SIG-M5 treated with dmso at 0.1 percent for 504 hours (cell line): Measurements from ENCODE around the gene IRS1.

Experiments used
- DNase-seq: peaks from one replicate; lab custom pipeline; 2025; ENCODE audit not compliant: unreplicated experiment; lab: John Stamatoyannopoulos, UW

The IRS1 gene

DNA sequence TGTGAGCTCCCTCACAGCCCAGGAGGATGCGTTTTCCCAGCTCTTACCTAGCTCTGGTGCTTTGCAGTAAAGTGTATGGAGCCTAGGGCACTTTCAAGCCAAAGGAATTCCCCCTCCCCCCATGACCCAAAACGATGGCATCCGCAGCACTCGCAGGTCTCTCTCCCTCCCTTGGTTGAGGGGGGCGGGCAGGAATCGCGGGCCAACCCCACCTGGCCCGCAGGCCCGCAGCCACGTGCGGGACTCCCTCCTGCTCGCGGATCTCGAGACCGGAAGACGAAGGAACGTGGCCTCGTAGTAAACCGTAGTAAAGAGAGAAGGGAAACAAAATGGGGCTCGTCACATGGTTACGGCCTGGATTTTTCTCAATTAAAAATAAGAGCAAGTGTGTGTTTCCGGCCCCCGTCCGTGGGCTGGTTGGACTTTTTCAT, 8.5 kb downstream of the IRS1 start:
- DNase-seq: peak; percentile 58

DNA sequence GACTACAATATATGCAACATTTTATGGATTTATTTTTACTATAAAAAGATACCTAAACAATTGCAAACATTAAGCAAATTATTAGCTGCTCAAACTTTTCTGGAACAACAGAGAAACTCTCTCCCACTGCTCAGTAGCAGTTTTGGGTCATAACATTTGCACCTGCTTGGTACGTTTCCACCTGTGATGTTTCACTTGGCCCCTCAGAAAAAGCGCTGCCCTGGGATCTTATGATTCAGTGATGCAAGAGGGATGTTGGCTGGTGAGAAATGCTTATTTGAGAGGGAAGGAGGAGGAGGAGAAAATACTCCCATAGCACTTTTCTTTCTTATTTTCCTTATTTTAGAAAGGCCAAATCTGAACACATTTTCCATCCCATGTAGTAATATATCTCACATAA, 9.2 kb downstream of the IRS1 start:
- no peak for DNase-seq

DNA sequence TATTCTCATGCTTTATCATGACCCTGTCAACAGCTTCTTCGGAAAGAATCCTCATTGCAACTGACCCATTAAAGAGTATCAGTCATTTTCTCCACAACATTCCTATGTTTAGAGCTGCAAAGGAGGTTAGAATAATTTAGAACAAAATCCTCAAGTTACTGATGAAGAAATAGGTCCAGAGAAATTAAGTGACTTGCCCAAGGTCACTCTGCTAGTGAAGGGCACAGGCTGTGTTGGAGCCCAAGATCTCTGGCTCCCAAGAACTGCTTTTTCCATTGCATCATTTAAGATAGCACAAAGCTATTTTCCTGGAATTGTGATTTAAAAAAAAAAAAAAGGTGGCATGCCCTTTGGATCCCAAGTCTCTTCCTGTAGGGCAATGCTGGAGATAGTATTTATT, 9.6 kb downstream of the IRS1 start:
- DNase-seq: no peak

DNA sequence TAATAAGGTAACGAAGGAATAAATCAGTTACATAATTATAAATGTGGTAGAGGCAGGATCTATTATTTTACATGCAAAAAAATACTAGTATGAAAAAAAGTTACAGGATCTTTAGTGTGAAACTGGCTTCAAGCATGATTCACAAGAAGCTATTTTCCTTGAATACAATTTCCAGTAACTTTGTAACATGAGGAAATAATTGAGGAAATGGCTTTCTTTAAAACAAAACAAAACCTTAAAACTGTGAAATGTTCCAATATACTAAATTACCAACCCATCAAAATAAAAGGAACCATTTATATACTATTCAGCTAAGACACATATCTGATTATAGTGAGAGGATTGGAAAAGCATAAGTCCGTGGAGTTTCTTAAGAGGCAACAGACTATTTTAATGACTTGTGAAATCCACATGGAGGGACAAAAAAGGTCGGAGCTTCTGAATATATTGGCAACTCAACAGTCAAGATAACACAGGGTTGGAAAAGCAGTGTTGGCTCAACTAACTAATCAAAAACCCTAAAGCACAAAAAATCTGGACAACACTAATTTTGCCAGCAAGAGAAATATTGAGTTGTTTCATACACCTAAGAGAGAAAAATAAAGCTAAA, 10.6 kb downstream of the IRS1 start:
- no peak for DNase-seq

DNA sequence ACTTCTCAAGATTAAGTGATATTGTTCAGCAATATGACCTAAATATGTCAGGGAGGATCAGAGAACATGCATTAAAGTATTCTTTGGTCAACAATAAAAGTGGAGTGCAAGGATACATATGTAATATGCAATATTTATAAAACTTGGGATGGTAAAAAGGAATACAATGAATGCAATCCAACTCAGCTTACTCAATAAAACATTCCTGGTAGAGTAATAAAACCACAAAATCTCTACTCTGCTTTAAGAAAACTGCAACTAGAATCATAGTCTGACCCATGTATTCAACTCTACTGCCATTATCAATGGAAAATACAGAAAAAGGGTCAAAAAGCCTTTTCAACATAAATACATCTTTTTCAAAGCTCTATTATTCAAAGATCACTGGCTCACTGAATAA, 11.6 kb downstream of the IRS1 start:
- DNase-seq: no peak

DNA sequence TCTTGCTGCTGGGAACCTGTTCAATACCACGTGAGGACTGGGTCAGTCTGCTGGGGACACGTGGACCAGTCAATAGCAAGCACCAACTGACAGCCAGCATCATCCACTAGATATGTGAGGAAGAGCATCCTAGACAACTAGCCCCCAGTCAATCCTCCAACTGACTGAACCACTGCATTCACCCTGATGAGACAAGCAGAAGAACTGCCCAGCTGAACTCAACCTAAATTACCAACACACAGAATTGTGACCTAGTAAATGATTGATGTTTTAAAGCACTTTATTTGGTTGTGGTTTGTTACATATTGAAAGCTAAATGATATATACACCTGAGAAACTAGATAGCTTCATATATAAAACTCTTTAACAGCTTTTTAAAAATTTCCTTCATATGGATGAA, 15.7 kb downstream of the IRS1 start:
- DNase-seq: no peak

DNA sequence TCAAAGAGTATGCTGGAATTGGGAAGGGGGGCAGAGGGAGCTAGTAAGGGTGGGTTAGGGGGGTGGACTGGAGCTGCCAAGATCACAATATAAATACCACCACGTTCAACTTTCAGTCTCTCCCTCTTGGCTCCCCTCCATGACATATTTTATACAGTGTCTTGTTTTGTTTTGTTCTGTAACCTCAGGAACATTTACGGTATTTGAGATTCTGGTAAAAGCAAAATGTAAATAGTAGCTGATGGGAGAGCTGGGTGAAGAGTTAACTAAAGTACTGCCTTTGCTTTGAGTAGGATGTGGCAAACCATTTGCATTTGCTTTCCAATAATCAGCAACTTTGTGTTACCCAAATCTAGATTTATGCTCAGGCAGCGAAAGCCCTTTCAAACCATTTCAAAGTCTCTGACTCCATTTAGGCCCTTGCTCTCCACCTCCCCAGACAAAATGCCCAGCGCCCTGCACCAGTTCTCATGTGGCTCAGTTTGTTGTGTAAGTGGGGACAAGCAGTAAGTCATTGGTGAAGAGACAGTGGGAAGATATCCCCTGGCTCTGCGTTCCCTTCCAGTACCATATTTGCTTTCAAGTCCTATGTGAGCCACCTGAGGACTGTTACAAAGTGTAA, 17.4 kb downstream of the IRS1 start:
- DNase-seq: no peak

DNA sequence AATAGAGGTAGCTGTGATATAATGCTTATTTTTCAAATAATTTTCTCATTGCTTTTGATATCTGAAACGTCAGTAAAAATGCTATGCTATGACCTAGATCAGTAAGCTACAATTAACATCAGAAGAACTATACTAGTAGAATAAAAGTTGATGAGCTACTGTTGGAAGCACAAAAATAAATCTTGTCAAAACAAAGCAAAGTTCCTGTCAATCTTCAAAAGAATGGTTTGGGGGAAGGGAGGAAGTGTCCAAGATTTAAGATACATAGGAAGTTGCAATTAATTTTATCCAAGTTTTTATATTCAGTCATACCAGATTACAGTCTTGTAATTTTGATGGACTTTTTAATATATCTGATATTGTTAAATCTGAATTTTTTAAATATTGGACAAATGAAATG, 19.2 kb downstream of the IRS1 start:
- DNase-seq: no peak

DNA sequence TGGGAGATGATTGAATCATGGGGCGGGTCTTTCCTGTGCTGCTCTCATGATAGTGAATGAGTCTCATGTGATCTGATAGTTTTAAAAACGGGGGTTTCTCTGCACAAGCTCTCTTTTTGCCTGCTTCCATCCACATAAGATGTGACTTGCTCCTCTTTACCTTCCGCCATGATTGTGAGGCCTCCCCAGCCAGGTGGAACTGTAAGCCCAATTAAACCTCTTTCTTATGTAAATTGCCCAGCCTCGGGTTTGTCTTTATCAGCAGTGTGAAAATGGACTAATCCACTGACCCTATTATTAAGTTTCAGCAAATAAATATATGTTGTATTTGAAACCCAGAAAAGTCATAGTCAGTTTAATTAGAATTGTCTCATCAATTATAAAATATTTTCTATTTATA, 22.0 kb downstream of the IRS1 start:
- no peak for DNase-seq

DNA sequence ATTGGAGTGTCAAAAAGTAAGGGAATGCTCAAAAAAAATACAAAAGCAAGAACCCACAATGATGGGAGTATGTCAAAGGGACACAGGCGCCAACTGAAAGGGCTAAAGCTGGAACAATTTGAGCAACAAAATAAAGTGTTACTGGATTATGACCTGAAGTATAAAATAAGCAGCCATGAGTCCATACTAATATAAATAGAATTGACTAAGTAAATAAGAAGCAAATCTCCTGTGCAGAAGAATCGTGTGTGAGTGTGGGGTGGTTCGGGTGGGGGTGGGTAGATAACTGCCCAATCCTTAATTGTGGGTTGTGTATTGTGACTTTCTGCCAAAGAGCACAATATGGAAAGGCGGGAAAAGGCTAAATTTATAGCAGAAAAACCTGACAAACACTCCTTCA, 23.5 kb downstream of the IRS1 start:
- DNase-seq: no peak

DNA sequence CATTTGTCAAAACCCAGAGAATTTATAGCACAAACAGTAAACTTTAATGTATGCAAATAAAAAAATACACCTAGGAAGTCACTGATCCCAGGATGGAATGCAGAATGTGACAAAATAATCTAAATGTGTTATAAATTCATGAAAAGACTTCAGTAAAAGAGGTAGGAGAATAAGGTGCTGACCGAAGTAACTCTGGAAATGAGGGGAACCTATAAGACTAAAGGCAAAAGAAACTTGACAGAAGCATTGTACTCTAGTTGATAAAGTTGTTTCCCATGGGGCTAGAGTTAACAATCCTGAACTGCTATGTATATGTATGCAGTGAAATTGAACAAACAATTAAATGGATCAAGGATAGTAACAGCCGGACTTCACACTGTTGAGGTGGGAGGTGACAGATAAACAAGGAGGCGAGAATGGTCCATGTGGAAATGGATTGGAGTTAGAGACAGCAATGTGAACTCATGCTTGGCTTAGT, 24.5 kb downstream of the IRS1 start:
- DNase-seq: no peak

DNA sequence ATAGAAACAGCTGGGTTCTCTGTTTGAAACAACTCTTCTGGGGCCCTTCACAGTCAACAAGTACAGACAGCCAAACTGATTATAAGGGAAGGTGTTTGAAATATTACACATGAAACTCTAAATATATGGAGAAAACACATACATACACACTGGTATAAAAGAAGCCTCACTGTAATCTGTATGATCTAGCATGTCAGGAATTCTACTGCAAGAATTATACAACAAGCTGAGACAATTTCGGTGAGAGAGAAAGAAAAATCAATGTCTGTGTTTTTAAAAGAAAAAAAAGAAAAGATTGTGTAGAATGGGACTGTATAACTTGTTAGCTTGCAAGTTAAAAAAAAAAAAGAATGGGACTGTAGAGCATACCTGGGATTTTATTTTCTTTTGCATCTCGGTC, 26.3 kb downstream of the IRS1 start:
- no peak for DNase-seq

DNA sequence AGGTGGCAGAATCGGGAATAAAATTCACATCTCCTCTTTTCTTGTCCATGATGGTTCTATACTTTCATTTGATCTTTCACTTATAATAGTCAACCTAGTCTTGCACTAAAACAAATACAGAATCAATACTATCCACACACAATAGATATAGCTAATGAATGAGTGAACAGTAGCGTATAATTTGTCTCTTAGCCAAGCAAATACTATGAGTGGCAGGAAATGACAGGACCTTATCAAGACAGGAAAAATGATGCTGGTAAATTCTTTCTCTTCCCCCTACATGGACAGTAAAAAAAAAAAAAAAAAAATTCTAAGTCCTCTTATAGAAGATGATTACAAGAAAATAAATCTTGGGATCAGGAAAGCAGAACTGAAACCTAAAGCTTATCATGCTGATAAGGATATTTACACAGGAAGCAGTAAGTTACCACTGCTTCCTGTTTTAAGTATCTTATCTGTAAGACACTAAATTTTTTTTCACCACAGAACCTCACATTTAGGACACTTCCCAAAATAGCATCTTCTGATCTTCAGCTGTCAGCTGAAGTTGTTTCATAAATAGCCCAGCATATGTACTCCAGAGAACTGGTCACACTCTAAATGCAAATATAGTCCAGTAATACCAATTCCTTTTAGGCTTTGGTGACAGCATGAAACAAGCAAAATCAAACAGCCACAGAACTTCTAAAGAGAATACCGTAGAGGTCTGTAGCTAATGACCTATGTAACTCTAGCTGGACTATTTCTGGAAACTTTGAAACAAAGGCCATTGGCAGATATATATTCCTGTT, 27.0 kb downstream of the IRS1 start:
- DNase-seq: peak; percentile 99

DNA sequence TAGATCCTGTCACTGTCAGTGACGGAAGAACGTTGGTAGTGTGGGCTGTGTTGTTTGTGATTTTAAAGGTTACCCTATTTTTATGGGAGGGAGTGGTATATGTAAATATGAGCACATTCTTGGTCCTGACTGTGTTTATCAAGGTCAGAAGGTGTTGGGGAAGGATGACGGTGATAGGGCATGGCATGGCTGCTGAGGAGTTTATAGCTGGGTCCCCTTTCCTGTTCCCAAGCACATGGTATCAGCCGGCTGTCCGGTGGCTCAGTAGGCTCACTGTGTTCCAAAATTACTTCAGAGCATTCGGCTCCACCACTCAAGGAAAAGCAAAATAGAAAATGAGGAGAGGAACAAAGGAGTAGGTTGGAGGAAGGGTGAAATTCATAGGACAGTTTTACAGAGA, 28.6 kb downstream of the IRS1 start:
- no peak for DNase-seq

DNA sequence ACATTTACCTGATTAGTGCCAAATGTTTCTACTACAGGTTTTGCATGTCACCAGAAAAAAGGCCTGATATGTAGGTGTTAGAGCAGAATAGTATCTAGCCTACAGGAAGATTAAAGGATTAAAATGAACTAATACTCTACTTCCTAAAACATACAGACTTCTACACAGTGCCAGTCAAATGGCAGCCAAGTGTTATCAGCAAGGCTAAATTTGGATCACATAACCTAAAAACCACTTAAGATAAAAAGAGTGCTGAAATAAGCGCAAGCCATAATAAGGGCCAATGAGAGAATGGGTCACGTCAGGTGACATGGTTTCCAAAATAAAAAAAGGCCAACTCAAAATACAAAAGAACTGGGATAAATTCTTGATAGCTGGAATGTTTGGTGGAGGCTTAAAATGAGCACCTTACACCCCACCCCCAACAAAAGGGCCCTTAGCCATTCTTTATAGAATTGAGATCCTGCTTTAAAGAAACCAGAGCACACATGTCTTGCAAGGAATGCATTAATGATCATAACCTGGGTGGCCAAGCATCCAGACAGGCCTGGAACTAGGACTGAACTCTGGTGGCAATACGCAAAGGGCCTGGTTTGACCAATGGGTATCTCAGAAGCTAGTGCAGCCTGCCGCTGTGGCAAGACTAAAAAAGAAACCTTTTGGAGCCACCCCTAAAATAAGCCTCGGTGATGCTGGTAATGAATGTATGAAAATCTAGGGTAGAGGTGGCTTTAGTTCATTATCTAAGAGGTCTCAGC, 32.4 kb downstream of the IRS1 start:
- no peak for DNase-seq

DNA sequence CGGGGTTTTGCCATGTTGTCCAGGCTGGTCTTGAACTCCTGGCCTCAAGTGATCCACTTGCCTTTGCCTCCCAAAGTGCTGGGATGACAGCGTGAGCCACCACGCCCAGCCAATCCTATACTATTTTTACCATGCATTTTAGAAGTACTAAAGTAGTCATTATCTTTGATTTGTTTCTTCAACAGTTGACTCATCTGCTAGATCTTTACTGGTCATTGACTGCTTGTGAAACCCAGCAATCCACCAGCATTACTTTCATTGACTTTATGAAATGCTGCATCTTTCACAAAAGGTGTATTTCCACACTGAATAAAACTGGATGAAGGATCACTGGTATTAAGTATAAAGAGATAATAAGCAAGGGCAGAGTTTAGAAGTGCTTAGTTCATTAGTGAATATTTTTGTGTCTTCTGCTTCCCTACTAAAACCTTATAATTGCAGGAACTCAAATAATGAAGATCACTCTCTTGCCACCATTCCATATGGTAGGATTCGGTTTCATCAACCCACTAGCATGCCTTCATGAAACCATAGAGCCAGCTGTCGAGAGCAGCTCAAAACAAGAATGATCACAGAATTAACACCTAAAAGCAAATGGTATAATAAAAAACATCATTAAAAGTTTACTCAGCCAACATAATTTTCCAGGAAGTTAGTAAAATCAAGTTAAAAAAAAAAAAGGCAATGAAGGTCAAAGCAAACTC, 33.1 kb downstream of the IRS1 start:
- DNase-seq: no peak

DNA sequence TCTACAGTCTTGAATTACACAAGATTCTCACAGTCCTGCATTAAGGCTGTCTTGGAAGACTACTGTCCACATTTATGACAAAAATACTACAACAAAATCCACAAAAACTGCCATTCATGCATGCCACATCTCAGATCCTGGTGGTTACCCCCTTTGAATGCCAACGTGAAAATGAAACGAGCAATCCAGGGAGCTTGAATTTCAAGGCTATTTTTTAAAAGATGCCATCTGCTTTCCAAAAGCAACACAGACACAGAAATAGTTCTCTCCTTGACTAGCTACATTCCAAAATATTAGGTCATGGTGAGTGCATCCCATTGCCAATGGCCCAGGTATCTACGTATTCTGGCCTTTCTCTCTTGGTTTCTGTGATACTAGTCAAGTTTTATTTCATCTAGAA, 36.3 kb downstream of the IRS1 start:
- no peak for DNase-seq

DNA sequence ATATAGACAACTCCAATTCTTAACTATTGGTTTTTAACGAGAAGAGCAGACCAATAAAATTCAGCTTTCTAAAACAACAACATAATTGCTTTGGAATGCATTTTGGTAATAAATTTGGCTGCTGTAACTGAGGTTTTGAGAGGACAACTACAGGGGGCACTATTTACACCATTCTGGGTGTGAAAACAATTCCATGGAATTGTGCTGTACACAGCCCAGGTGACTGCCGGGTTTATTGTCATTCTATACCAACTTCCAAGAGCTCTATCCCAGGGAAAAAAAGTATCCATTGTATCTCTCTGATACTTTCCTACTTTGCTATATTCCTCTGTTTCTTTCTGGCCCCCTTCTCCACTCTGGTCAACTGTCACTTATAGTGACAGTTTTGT, 38.4 kb downstream of the IRS1 start:
- DNase-seq: no peak

DNA sequence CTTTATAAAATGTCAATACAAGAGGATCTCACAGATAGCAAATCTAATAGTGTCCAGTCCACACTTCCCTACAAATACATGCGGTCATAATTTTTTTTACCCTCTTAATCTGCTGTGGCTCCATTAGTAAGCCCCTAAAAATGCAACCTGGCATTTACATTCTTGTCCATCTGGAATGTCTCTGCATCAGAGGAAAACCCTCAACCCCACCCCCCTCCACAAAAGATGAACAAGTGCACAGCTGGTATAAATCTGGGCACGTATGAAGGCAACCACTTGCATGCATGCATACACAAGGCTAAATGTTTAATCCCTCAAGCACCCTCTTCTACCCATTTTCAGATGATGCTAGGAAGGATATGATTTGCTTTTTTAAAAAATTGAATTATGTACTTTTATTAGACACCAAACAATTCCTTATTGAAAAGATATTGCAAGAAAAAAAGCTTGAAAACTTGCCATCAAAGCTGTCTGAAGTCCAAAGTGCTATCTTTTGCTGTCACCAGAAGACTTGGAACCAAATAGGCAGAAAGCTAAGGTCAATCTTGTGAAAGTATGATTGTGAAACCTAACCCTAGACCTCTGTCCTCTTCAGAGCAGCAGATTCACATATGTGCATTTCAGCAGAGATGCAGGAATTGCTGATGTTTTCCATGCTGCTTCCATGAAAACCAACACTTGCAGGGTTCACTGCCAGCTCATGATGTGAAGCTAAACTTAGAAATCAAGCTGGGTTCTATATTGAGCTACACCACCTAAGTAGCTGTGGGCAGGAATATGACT, 39.0 kb downstream of the IRS1 start:
- peak; percentile 11 for DNase-seq

DNA sequence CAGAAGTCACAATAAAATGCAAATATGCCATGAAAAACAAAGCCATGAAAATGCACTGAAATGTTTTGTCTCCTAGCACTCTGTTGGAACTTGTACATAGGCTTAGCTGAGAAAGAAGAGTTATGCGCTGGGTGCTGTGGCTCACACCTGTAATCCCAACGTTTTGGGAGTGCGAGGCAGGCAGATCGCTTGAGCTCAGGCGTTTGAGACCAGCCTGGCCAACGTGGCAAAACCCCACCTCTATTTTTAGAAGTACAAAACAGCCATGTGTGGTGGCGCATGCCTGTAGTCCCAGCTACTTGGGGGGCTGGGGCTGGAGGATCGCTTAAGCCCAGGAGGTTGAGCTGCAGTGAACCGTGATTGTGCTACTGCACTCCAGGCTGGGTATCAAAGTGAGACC, 39.9 kb downstream of the IRS1 start:
- no peak for DNase-seq
